GM19397 (cell line): ENCODE measurements around the gene TMEM61.

Experiments
- ATAC-seq: cut with Tn5 transposase; IDR thresholded peaks from one replicate; pipeline ENCODE4 v1.9.1; 2021; ENCODE audit warnings: mild to moderate bottlenecking, moderate library complexity; ENCODE audit not compliant: unreplicated experiment

TMEM61 gene

DNA sequence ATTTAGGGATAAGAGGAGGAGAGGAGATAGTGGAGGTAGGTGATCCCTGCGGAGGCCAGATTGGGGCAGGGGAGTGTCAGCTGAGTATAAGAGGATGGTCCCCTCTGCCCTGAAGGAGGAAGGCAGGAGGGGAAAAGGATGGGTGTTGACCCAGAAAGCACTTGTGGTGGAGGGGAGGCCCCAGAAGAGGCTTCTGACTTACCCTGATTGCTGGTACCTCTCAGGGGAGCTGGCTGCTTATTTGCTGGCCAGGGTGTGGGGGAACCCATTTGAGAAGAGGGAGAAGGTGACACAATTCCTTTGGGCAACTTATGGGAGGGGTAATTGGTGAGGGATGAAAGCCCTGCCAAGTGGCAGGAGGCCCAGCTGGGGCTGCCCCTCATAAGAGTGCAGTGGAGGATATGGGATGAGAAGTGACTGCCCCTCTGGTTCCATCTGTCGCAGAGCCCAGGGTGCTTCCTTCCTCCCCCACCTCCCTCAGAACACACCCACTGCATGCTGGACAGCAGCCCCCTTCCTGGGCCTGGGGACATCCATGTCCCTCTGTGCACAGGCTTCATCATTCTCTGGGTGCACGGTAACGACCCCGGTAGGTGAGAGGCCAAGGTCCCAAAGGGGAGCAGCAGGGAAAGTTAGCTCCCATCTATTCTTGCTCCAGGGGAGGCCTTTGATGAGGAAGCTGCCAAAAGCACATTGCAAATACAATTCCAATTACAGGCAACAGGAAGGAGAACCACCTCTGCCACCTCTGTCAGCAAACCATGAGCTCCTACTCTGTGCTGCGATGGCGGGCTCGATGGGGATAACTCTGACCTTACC is 57.5 kb downstream of the TMEM61 start:
- no peak for ATAC-seq

GRCh38 chr1:55038552-55038838 is 58.1 kb downstream of the TMEM61 start:
- ATAC-seq: no peak

- no peak for ATAC-seq
Observed at GRCh38 chr1:55038974-55039341, 58.5 kb downstream of the TMEM61 start.

- no peak for ATAC-seq
Observed at GRCh38 chr1:55039342-55040082, 59.1 kb downstream of the TMEM61 start, which contains the start of gene PCSK9. PCSK9 (plus strand) TSS chr1:55039548; CDS start chr1:55039838, 290 bp downstream.

- no peak for ATAC-seq
Observed at GRCh38 chr1:55040083-55040932, 59.9 kb downstream of the TMEM61 start.

GRCh38 chr1:55040933-55041494 is 60.6 kb downstream of the TMEM61 start:
- no peak for ATAC-seq

GRCh38 chr1:55041613-55042012 is 61.2 kb downstream of the TMEM61 start:
- no peak for ATAC-seq
